Activated CD8-positive, alpha-beta memory T cell treated with anti-CD3 and anti-CD28 coated beads for 36 hours (primary cell): Measurements from ENCODE around the gene ABCA13. TPM values are rescaled to one million over a fixed set of nuclear protein-coding genes. Genes with fewer than 3 reads are reported as not detected.

Experiments used
- CTCF ChIA-PET: fragments of 350-600 bp; sonication (Branson Sonifier 250); formaldehyde crosslinking; loops from one replicate; lab custom pipeline; 2021; ENCODE audit warnings: antibody characterized with exemption; lab: Charles Lee
- POLR2A ChIA-PET: fragments of 350-600 bp; sonication (Branson Sonifier 250); formaldehyde crosslinking; loops from one replicate; lab custom pipeline; 2021; ENCODE audit warnings: antibody characterized with exemption; lab: Charles Lee
- total RNA-seq, 2 experiments: library from RNA; stranded (reverse); gene quantifications; one replicate each; pipeline ENCODE4 v1.2.3, GENCODE V29; 2021

Gene ABCA13
- total RNA-seq, 2 experiments from 2014 or later: not detected

GRCh38 chr7:48658138-48658537, 486.9 kb downstream of the ABCA13 start:
- ChIA-PET CTCF (no interaction called here), POLR2A (no interaction called here)

GRCh38 chr7:48660306-48660870, 489.1 kb downstream of the ABCA13 start:
- ChIA-PET CTCF (no interaction called here), POLR2A (no interaction called here)

GRCh38 chr7:48664241-48664640, 493.0 kb downstream of the ABCA13 start:
- ChIA-PET POLR2A (no interaction called here), CTCF (no interaction called here)

DNA sequence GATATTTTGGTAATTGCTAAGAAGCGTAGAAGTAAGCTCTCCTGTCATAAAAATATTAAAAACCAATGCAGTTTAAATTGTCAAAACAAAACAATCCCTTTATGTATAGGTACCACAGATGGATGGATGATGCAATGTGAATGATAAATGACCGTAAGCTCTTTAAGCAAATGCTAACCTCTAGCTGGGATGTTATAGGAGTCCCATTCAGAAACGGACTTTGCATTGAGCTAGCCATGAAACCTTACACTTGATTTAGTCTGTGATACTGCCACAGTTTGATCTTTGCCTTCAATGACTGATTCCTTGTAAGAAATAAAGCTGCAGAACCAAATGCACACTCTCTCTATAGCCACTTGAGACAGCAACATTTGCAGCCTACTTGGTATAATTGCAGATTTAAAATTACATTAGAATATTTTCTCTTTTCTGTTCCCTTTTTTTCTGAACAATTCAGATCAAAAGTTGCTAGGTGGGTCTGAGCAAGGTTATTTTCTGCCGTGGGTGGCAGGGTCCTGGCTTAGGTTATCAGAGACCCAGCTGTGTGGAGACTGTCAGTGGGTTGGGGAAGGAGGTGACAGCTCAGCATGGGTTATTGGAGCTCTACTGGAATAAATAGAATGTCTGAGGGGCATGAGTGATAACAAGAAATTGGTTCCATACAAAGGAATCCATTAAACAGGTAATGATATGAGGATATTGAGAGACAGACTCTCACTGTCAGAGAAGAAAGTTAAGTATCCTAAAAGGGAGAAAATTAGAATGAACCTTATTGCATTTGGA, 494.3 kb downstream of the ABCA13 start:
- ChIA-PET POLR2A (no interaction called here), CTCF (interaction anchor here (1.2 kb wide), 1 partner anchor 10 kb away, joined by 3 read pairs; no protein-coding TSS in a partner anchor)

- ChIA-PET POLR2A (no interaction called here), CTCF (no interaction called here)
Observed at GRCh38 chr7:48667407-48667806, 496.1 kb downstream of the ABCA13 start.

DNA sequence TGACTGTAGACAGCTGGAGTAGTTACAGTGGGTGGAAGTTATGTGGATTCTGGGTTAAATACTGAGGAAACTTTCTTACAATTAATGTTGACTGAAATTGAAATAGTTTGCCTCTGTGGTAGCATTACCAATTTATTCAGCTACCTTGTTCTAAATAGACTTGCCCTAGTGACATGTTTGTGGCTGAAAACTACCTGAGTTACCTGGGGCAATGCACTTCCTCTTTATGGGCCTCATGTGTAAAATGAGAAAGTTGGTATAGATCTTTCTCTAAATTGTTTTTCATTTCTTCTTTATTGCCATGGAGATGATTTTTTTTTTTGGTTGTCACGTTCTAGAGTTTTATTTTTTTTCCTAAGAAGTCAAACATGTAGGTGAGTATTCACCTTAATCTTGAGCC, 500.4 kb downstream of the ABCA13 start:
- ChIA-PET POLR2A (no interaction called here), CTCF (no interaction called here)

DNA sequence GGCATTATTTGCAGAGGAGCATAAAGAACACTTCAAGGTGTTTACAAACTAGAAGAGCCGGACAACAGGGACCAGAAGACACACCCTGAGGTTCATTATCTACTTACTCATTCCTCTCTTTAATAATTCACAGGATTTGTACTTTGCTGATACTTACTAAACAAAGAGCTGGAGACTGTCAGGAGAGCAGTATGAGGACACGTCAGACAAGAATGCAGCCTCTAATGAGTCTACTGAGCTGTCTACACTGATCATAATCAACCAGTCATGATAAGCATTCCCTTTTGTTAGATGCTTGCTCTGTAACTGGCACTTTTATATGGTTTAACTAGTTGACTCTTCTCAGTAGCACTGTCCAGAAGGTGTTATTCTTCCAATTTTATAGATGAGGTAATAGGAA, 509.7 kb downstream of the ABCA13 start:
- ChIA-PET POLR2A (no interaction called here), CTCF (interaction anchor here (0.7 kb wide), 1 partner anchor 27 kb away, joined by 3 read pairs; no protein-coding TSS in a partner anchor)

GRCh38 chr7:48691788-48692187, 520.5 kb downstream of the ABCA13 start:
- ChIA-PET POLR2A (no interaction called here), CTCF (no interaction called here)

Other genes starting within 250 kb of the ABCA13 start
- under 1 TPM; 0.08 TPM for gene PKD1L1, start 223.0 kb upstream of the ABCA13 start, total RNA-seq
- gene HUS1, start 191.8 kb upstream of the ABCA13 start, total RNA-seq: 10 to 100 TPM; 54.6 to 57.0 TPM
- not detected for gene SUN3, start 142.4 kb upstream of the ABCA13 start, total RNA-seq
- gene C7orf57, start 135.9 kb upstream of the ABCA13 start, total RNA-seq: 1 to 10 TPM; 2.0 to 2.1 TPM
- 100 to 1,000 TPM; 123 to 125 TPM for gene UPP1, start 82.2 kb upstream of the ABCA13 start, total RNA-seq